ENCODE measurements around the gene RAB11FIP4. TPM values are rescaled to one million over a fixed set of nuclear protein-coding genes. Genes with fewer than 3 reads are reported as not detected.

RAB11FIP4 gene
- total and polyA plus RNA-seq, 10 of the 15 experiments (the other 5 are each of a cell fraction or from before 2014, with no cell fraction given): 1.4 to 27.0 (median 17.6) TPM

GRCh38 chr17:31373150-31374093, 18.1 kb upstream of the RAB11FIP4 start:
- Histone ChIP-seq H4K20me1 (ENCODE audit: control insufficient read depth, insufficient read depth) (no peaks in the 10 kb centered on the region), H3K27ac (ENCODE audit: control insufficient read depth, insufficient read depth) (no peak overlapping the region), H3K36me3 (ENCODE audit: control insufficient read depth in 2 of 2, insufficient read depth in 2 of 2, low read length in 1 of 2) (peaks cover 0 to 10% of the 10 kb centered on the region in 2 experiments; a peak in 1 of 4 replicates), H3K9me3 (replicated peaks; ENCODE audit: control insufficient read depth, insufficient read depth, low read length) (no peaks in the 10 kb centered on the region), H3K4me3 (no peak overlapping the region), H3K79me2 (ENCODE audit: control insufficient read depth, insufficient read depth, low read length) (no peaks in the 10 kb centered on the region), H3K4me2 (ENCODE audit: control insufficient read depth, insufficient read depth) (no peak overlapping the region), H3K9ac (ENCODE audit: control insufficient read depth, insufficient read depth, low read length) (no peak overlapping the region), H2AFZ (ENCODE audit: control insufficient read depth, low read depth, low read length) (no peak overlapping the region), H3K4me1 (ENCODE audit: control insufficient read depth, insufficient read depth, low read length) (peaks cover 16% of the 10 kb centered on the region), H3K27me3 (replicated peaks in 1 of 2; ENCODE audit: control insufficient read depth in 2 of 2, insufficient read depth in 2 of 2, low read length in 1 of 2) (no peaks in the 10 kb centered on the region)
- DNase-seq (ENCODE audit: low read depth, low spot score) (peak; percentile 31), ATAC-seq (peak; percentile 92), FAIRE-seq (peak; percentile 87)
- CTCF ChIA-PET: interaction anchor here (0.5 to 5.4 kb wide), 38 partner anchors 9 to 361 kb away, joined by 3 to 80 read pairs (median 4); partner anchors contain the start of gene EVI2B
- no TSS peak for BruUV-seq (replicated peaks)
- RAD21 ChIA-PET (ENCODE audit: unreplicated experiment): interaction anchor here (0.9 to 3.6 kb wide), 20 partner anchors 16 to 361 kb away, joined by 3 to 20 read pairs (median 5); partner anchors contain the start of gene EVI2B
- intact Hi-C loops (cut with micrococcal nuclease; ENCODE audit: unreplicated experiment) (loop anchor here (2.0 to 5.0 kb wide), 3 partner anchors 65 to 361 kb away; no protein-coding TSS in a partner anchor), in situ Hi-C loops (cut with MboI) (loop anchor here (5.0 kb wide), 1 partner anchor 356 kb away; no protein-coding TSS in a partner anchor)
- SMC1A ChIA-PET (ENCODE audit: uncharacterized antibody, unreplicated experiment): interaction anchor here (0.7 to 9.7 kb wide), 27 partner anchors 10 to 361 kb away, joined by 3 to 86 read pairs (median 4); partner anchors contain the start of genes EVI2A and EVI2B
- POLR2A ChIA-PET: interaction anchor here (0.9 kb wide), 1 partner anchor 9 kb away, joined by 4 read pairs; no protein-coding TSS in a partner anchor
- 85% methylated on average over 10 of the region's 10 CpGs for whole genome bisulfite sequencing (ENCODE audit: insufficient coverage, insufficient replicate concordance, low lambda C conversion rate, missing lambda C conversion rate)
- TF ChIP-seq CBX3 (IDR thresholded peaks at IDR 0.05; ENCODE audit: borderline replicate concordance, low read depth) (no peak), ZBED1 (IDR thresholded peaks at IDR 0.05; ENCODE audit: borderline replicate concordance) (no peak), E2F4 (IDR thresholded peaks at IDR 0.05; ENCODE audit: low read depth, low read length) (no peak), HDAC6 (IDR thresholded peaks at IDR 0.05; ENCODE audit: unreplicated experiment) (no peak), ATF7 (IDR thresholded peaks at IDR 0.05; ENCODE audit: low read depth) (no peak), CBX5 (IDR thresholded peaks at IDR 0.05; ENCODE audit: low read depth) (no peak), ZSCAN29 (IDR thresholded peaks at IDR 0.05) (no peak), SUPT20H (IDR thresholded peaks at IDR 0.05; ENCODE audit: borderline replicate concordance, control insufficient read depth, low read depth, low read length) (no peak), ZNF384 (IDR thresholded peaks at IDR 0.05; ENCODE audit: borderline replicate concordance, low read depth, low read length) (no peak), ZBTB40 (IDR thresholded peaks at IDR 0.05; ENCODE audit: borderline replicate concordance) (no peak), MLLT1 (IDR thresholded peaks at IDR 0.05) (0 out of 2 replicates have a peak, but pooled peaks have one; percentile 26), CHD1 (IDR thresholded peaks at IDR 0.05; ENCODE audit: low read depth, low read length) (no peak), RAD21 (IDR thresholded peaks at IDR 0.05; ENCODE audit: insufficient read depth, low read depth, low read length) (peak; percentile 76), NR2C2 (IDR thresholded peaks at IDR 0.05; ENCODE audit: borderline replicate concordance, control insufficient read depth, insufficient read length, low read depth) (no peak), KAT2A (conservative IDR thresholded peaks at IDR 0.05; ENCODE audit: control insufficient read depth, low read depth, low read length) (no peak), POU2F2 (IDR thresholded peaks at IDR 0.05; ENCODE audit: borderline replicate concordance, low read depth, low read length) (no peak)
